GM19043 (cell line): ENCODE data around the gene KANTR.

Source experiments
- ATAC-seq: cut with Tn5 transposase; IDR thresholded peaks from one replicate; pipeline ENCODE4 v1.9.1; 2021; ENCODE audit warnings: low read depth; ENCODE audit not compliant: unreplicated experiment

The KANTR gene, protein sequence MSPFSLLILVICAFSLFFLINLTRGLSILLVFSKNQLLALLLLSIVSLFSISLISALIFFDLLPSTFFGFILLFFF

DNA sequence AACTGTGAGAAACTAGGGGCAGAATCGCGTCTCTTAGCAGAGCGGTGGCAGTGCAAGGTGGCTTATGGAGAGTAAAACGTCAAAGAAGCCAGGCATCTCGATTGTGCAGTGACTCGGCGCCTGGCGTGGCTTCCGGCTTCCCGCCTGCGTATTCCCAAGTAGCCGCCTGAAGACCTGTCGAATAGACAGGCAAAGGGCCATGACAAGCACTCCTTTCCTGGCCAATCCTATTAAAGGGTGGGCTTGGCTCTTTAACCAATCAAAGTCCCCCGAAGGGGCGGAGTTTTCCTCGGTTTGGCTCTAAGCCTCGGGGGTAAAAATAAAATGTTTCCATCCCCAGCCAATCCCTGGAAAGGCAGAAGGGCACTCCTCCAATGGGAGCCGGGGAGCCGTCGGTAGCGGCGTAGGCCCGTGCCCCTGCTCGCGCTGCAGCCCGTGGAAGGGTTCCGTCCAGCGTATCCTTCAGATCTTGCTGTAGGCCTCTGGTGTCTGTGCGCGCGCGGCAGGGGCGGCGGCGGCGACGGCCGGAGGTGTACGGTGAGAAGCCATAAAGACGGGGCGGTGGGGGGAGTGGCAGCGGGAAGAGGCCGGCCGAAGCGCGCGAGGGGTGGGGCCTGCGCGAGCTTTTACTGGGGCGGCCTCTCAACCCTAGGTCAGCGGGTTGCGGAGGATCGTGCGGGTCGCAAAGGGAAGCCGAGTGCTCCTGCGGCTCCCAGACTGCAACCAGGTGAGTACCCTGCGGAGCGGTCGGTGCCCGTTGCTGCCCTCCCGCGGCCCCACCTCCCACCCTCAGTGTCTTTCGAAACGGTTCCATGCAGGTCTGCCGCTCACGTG, at the start of gene KANTR:
TSS of gene KANTR (plus strand) at position 395 of the 834 bp plus-strand sequence. CDS start 30,131 bp downstream, outside the sequence.
- ATAC-seq = peak; percentile 84

DNA sequence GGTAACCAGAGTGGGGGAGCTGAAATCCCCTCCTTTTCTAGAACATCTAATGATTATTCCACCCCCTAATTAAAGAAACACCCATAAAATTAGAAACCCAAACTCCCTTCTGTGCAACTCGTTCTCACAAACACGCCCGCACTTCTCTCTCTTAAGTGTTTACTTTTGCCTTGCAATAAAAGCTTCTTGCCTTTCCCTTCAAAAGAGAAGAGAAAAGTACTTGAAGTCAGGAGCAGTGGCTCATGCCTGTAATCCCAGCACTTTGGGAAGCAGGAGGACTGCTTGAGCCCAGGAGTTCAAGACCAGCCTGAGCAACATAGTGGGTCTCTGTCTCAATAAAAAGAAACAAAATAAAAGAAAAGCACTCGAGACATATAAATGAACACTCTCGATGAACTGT, 48.9 kb upstream of the KANTR start:
- no peak for ATAC-seq

DNA sequence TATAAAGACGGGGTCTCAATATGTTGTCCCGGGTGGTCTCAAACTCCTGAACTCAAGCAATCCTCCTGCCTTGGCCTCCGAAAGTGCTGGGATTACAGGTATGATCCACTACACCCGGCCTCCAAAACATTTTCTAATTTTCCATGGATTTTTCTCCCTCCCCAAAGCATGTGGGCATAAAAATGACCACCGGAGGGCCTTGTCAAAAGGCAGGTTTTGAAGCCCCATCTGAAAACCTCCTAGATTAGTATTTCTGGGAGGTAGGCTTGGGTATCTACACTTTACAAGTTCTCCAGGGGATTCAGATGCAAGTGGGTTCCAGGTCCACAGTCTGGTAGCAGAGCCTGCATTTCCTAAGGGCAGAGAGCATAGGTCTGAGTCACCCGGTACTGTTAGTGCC, 46.7 kb upstream of the KANTR start:
- no peak for ATAC-seq

DNA sequence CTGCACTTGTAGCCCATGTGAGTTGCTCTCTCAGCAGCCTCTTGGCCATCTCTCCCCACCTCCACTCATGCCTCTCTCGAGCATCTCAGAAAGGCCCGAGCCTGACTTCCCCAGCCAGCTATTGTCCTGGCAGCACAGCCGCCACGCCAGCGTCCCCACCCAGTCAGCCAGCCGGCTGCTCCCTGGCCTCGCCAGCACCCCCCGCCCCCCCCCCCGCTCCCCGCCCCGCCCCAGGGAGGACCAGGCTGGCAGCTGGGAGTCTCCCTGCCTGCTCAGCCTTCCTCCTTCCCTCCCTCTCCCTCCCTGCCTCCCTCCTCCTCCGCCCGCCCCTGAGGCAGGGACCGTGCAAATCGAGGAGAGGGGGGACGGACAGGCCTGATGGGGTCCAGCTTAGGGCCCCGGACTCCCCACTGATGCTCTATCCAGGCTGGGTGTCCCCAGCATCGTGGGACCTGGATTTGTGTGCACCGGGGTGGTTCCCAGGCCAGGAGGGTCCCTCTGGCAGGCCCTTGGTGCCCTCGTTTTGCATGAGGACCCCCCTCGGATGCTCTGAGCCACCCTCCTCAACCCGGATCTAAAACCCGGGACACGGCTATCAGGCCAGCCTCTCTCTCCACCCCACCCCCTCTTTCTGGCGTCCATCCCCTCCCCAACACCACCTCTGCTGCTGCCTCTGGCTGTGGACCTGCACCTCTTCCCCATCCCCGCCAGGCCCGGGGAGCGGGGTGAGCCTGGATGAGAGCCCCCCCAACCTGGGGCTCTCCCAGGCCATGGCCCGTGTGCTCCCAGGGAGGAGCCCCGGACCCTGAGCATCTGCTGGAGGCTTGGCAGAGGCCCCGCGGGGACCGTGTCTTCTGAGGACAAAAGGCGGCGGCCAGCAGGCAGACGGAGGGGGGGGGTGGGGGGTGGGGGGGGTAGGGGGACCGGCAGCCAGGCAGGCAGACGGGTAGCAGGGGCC, 45.5 kb upstream of the KANTR start, which contains the start of gene GPR173:
TSS of gene GPR173 (plus strand) at position 621 of the 958 bp plus-strand sequence. CDS start 27,833 bp downstream, outside the sequence.
- ATAC-seq = no peak

DNA sequence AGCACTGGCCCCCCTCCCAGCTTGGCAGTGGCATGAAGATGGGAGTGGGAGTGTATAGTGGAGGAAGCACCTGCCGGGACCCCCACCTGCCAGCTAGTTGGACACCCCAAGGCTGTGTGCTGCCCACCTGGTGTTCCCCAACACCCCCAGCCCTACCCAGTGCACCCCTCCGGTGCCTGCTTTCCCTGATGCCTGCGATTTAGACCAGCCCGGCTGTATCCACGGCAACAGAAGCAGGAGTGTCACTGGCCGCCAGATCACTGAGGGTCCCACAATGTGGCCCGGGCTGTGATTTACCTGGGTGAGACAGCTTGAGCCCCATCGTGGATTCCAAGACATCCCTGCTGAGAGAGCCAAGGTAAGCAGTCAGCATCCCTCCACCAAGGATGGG, 44.8 kb upstream of the KANTR start:
- ATAC-seq = no peak

DNA sequence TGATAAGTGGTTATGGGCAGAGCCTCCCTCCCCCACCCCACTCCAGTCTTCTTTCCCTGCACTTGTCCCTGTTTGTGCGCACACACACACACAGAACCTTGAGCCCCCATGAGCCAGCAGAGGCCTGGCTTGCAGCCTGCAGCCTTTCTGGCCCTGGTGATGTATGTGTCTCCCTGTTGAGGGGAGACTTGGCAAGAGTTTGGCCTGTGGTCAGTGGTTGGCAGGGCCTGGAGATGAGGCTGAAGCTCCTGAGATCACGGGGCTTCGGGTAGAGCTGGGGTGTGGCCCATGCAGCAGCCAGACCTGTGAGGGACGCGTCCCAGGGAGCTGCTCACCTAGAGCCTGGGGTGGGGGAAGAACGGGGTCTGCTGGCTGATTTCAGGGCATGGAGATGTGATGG, 43.1 kb upstream of the KANTR start:
- ATAC-seq = no peak

DNA sequence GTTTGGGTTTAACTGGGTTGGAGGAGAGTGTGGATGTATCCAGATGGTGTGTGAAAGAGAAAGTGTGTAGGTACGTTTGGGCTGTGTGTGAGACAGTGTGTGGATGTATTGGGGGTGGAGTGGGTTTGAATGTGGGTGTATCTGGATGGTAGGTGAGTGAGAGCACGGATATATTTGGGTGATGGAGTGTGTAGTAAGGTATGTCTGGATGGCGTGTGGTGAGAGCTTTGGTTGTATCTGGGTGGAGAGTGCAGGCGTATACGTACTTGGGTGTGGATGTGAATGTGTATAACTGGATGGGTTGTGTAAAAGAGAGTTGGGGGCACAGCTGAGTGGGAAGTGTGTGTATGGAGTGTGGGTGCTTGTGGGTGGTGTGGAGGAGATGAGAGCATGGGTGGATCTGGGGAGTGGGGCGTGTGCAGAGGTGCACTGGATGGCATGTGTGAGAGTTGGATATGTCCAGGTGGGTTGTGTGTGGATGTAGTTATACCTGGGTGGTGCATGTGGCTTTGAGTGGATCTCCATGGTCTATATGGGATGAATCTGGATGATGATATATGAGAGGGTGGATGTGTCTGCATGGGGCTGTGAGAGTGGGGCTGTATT, 38.6 kb upstream of the KANTR start:
- no peak for ATAC-seq

DNA sequence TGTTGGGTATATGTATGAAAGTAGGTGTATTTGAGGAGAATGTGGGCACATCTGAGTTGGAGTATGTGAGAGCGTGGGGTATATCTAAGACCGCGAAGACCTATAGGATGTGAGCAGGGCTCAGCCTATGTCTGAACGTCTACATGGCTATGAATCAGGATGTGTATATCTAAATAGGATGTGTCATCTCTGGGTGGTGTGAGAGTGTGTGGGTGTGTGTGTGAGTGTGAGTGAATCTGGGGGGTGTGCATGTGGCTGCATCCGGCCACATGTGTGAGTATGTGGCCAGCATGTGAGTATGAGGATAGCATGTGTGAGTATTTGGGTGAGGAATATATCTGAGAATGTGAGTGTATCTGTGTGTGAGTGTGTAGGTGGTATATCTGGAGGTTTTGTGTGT, 37.6 kb upstream of the KANTR start:
- ATAC-seq = no peak

DNA sequence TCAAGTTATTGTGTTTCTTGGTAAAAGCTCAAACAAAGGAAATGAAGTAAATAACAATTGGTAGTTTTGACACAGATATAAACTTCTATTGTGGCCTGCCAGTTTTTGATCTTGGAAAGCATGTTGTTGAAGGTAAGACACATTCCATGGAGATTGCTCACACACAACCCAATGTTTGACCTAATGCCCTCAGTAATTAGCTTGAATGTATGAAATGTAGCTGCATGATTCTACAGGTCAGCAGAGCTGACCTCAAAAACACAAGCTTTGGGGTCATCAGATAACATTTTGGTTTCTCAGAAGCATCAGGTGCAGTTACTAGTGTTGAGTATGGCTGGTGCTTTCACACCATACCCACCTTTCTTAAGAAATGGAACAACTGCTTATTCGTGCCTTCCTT, 28.8 kb upstream of the KANTR start:
- no peak for ATAC-seq

DNA sequence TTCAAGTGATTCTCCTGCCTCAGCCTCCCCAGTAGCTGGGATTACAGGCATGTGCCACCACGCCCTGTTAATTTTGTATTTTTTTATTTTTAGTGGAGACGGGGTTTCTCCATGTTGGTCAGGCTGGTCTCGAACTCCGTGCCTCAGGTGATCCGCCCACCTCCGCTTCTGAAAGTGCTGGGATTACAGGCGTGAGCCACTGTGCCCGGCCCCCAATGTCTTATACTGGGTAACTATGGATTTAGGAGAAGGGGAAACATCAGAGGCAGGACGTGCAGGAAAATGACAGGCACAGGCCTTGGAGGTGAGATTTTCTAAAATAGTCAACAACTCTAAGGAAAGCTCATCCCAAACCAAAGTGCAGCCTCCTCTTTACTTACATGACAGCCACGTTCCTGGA, 22.9 kb upstream of the KANTR start:
- no peak for ATAC-seq

DNA sequence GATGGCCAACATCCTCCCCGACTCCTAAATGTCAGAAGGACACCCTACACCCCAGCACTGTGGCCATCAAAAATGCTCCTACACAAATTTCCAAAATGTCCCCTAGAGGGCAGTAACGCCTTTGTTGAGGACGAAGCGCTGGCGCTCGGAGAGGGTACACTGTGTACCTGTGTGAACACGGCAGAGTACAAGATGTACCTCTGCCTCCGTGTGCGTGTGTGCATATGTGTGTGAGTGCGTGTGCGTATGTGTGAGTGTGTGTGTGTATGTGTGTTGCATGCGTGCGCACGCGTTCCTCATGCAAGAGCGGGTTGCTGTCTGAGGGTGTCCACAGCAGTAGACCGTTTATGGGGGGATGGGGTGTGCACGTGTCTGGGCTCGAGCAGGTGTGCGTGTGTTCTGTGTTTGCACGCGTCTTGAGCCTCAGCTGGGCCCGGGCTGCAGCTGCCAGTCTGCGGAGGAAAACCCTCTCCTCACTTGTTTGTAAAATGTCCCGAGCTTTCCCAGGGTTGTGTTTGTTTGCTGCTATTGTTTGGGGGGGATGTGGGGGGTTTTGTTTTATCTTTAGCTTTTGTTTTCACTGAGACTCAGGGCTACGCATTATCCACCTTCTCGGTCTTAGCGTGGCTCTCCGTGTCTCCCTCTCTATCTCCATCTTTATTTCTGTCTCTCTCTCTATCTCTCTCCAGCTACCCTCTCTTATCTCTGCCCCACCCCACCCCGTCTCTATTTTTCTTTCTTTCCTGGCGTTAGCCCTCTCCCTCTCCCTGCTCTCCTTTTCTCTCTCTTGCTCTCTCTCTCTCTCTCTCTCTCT, 22.1 kb upstream of the KANTR start:
- peak; percentile 79 for ATAC-seq

DNA sequence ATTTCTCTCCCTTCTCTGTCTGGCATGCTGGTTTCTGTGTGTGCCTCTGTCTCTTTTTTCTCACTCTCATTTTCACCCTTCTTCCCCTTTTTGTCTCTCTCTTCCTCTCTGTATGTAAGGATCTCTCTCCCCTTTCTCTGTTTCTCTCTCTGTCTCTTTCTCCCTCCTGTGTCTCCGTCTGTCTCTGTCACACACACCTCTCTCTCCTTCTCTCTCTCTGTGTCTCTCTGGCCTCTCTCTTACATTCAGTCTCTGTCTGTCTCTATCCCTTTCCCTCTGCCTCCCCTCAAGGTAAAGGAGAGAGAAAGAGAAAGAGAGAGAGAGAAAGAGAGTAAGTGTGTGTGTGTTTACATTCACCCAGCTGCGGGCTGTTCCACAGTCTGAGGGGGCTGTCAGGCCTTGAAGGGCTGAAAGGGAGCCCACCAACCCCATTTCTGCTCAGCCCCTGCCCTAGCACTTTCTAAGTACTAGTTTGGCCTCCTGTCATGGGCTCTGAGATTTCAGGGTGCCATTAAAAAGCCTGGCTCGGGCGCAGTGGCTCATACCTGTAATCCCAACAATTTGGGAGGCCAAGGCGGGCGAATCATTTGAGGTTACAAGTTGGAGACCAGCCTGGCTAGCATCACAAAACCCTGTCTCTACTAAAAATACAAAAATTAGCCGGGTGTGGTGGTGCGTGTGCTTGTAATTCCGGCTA, 21.4 kb upstream of the KANTR start:
- no peak for ATAC-seq

DNA sequence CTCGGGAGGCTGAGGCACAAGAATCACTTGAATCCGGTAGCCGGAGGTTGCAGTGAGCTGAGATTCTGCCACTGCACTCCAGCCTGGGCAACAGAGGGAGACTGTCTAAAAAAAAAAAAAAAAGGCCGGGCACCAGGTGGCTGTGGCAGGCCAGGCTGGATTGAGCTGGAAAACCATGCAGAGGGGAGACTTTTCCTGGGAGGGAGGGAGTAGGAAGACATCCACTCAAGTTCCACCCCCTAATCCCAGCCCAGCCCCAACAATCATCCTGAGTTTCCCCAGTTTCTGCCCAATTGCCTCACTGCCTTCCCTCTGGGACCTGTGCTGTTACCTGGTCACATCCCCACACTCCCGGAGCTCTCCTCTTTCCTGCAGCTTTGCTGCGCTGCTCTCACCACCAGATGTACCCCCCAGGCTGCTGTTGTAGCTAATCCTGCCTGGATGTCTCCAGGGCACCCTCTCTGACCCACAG, 20.8 kb upstream of the KANTR start:
- ATAC-seq = no peak

DNA sequence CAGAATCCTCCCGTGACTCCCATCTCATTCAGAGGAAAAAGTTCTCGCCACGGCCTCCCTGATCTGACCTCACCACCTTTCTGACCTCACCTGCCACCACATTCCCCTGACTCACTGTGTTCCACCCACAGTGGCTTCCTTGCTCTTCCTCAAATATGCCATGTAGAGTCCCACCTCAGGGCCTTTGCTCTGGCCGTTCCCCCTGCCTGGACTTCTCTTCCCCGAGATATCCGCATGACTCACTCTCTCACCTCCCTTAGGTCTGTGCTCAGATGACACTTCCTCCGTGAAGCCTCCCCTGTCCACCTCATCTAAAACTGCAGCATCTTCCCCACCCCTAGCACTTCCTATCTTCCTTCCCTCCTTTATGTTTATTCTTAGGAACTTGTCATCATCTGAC, 18.9 kb upstream of the KANTR start:
- no peak for ATAC-seq

DNA sequence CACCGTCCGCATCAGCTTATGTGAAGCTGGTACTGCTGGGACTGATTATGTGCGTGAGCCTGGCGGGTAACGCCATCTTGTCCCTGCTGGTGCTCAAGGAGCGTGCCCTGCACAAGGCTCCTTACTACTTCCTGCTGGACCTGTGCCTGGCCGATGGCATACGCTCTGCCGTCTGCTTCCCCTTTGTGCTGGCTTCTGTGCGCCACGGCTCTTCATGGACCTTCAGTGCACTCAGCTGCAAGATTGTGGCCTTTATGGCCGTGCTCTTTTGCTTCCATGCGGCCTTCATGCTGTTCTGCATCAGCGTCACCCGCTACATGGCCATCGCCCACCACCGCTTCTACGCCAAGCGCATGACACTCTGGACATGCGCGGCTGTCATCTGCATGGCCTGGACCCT, 17.3 kb upstream of the KANTR start:
- ATAC-seq = no peak

DNA sequence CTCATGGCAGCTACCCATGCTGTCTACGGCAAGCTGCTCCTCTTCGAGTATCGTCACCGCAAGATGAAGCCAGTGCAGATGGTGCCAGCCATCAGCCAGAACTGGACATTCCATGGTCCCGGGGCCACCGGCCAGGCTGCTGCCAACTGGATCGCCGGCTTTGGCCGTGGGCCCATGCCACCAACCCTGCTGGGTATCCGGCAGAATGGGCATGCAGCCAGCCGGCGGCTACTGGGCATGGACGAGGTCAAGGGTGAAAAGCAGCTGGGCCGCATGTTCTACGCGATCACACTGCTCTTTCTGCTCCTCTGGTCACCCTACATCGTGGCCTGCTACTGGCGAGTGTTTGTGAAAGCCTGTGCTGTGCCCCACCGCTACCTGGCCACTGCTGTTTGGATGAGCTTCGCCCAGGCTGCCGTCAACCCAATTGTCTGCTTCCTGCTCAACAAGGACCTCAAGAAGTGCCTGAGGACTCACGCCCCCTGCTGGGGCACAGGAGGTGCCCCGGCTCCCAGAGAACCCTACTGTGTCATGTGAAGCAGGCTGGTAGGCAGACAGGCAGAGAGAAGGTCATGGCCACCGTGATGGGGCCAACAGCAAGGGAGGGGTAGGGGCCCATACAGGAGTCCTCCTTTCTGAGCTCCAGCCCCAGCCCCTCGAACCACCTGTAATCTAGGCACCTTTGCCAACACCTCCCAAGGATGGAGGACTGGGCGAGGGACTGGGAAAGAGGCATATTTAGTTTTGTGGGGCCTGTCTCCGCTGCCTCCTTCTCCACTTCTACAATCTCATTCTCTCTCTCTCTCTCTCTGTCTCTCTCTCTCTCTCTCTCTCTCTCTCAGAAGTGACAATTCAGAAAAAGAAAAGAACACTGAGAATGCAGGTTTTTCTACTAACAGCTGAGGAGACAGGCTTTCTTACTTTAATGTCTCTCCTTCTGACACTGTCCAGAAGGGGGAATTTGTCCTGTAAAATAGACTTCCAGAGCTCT, 16.4 kb upstream of the KANTR start:
- ATAC-seq = no peak

DNA sequence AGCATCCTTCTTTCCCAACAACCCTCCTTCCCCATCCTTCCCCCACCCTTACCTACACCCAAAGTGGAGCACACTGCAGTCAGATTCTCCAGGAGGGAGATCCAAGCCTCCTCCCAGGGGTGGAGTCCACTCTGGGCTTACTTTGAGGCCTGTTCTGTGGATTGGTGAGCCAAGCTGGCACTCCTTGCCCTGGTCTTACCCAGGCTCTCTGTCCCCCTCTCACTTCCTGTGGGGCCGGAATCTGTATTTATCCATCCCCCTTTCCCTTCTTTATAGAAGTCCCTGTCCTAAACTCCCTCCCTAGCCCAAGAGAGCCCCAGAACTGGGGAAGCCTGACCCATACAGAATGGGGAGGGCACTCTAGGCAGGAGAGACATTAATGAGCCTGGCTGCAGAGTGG, 15.0 kb upstream of the KANTR start:
- ATAC-seq = no peak
